DMS53 treated with DMSO at 0.1 percent for 48 hours (cell line): ENCODE measurements around the gene SLC43A3.

ENCODE experiments used
- DNase-seq: peaks from one replicate; lab custom pipeline; 2025; ENCODE audit not compliant: unreplicated experiment; lab: John Stamatoyannopoulos, UW

SLC43A3 gene

DNA sequence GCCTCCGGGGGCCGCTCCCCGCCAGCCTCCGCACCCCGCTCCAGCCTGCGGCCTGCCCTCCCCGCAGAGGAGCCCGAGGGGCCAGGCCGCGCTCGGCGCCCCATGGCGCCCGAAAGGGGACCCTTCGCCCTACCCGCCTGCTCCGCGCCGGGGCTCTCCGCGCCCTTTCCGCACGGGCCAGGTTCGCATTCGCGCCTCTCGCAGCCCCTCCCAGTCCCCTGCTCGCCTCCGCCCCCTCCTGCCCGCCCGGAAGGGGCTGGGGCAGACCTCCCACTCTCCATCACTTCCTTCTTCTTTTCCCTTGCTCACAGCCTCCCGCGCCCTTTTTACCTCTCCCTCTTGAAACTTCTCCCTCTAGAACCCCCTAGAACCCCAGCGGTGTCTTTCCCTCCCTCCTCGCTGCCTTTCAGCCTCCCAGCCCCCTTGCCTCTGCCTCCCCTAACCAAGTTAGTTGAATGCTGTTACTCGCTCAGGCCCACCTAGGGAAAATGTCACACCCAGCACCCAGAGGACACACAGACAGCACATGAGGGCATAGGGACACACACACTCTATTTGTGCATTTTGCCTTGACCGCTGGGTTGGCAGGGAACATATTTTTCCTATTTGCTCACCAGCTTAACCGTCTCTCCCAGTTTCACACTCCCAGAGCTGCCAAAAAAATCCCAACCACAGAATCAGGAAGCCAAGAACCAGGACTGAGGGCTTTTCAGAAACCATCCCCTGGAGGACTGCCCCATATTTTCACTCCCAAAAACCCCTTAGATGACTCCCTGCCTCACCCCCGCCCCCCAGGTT is at the start of gene SLC43A3:
Gene SLC43A3, minus strand, starts transcription at position 193 of the 798 bp plus-strand sequence. CDS start 949 bp downstream, outside the sequence.
- no peak for DNase-seq

DNA sequence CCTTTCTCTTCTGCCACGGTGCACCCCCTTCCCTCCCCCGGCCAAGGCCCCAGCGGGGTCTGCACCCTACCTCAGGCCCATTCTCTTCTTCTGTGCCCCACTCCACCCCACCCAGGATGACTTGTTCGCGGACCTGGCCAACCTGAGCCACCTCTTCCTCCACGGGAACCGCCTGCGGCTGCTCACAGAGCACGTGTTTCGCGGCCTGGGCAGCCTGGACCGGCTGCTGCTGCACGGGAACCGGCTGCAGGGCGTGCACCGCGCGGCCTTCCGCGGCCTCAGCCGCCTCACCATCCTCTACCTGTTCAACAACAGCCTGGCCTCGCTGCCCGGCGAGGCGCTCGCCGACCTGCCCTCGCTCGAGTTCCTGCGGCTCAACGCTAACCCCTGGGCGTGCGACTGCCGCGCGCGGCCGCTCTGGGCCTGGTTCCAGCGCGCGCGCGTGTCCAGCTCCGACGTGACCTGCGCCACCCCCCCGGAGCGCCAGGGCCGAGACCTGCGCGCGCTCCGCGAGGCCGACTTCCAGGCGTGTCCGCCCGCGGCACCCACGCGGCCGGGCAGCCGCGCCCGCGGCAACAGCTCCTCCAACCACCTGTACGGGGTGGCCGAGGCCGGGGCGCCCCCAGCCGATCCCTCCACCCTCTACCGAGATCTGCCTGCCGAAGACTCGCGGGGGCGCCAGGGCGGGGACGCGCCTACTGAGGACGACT is 49.3 kb upstream of the SLC43A3 start:
- no peak for DNase-seq

DNA sequence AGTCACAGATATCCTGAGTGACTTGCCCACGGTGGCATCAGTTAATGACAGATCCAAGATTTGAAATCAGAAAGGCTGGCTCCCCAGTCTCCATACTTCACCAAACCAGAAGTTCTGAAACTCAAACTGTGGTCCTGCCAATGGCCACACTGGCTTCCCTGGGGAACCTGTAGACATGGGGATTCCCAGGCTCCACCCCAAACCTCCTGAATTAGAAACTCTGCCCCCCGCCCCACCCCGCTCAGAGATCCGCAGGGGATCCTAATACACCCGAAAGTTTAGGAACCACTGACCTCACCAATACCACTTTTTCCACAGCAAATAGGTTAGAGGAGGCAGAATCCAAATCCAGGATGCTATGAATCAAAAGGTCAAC is 48.7 kb upstream of the SLC43A3 start:
- no peak for DNase-seq

- no peak for DNase-seq
These were observed 48.3 kb upstream of the SLC43A3 start for GRCh38 chr11:57475191-57475590.

- no peak for DNase-seq
These were observed 47.8 kb upstream of the SLC43A3 start for GRCh38 chr11:57474803-57475115.

DNA sequence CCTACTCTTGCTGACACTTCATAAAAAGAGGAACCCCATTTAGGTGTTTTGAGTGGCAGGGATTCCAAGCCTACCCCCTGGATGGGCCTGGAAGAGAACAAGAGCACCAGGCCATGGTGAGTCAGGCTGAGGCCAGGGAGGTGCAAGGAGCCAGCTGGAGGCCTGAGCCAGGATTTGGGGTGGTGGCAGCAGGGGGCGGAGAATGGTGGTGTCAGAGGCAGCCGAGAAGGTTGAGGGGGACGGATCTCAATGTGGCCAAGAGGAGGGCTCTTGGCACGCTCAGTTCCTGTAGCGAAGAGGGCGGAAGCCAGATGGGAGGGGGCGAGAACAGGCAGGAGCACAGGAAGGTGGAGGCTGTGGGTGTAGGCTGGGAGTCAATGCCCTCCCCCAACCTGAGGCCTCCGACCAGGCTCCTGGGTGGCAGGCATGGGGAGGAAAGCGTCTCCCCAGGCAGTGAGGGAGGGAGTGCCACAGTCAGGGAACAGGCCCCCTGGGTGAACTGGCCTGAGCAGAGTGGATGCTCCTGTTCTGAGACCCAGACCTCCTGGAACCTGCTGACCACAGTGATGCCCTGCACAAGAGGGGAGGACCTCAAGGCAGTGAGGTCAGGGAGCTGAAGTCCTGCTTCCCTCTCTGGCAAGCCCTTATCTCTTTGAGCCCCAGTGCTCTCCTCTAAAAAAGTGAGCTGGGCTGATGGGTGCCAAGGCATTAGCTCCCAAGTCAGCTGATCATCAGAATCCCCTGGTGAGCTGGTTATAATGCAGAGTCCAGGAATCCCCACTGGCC is 47.3 kb upstream of the SLC43A3 start:
- no peak for DNase-seq

- no peak for DNase-seq
These were observed 46.4 kb upstream of the SLC43A3 start for GRCh38 chr11:57473285-57473841.

DNA sequence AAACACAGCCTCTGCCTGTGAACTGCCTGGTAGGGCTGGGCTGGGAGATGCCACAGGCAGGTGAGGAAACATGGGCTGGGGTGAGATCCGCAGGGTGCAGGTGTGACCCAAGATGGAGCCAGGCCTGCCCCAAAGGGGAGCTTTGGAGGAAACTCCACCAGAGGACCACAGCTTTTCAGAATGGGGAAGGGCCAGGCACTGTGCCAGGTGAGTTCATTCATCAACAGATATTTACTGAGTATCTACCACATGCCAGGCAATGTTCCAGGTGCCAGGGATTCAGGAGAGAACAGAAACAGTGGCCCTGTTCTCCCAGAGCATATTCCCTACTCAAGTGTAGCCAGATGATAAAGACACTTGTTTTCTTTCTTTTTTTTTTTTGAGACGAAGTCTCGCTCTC is 44.6 kb upstream of the SLC43A3 start:
- no peak for DNase-seq

DNA sequence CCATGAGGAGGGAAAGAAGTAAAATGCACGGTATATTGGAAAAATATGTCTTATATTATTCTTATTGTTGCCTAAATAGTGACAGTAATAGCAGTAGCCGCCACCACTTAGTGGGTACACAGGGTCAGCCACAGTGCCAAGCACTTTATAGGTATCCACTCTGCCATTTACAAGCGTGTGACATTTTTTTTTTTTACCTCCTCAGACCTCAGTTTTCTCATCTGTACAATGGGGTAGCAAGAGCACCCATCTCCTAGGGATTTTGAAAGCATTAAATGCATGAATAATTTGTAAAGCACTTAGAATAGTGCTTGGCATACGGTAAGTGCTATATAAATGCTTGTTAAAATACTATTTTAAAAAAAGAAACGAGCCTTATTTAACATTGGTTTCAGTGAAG is 42.3 kb upstream of the SLC43A3 start:
- no peak for DNase-seq

DNA sequence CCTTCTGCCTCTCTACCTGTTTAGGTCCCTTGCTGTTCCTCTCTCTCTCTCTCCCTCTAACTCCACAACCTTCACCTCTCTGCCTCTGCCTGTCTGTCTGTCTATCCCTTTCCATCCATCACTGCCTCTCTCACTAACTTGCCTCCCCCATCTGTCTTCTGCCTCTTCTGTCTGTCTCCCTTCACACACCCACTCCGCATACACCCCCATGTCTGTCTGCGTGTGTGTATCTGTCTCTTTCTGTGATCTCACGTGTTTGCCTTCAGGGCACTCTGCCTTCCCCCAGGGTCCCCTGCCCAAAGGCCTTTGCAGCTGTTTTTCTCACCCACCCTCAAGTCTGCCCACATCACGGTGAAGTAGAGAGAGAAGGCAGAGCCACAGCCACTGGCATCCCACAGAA is 41.4 kb upstream of the SLC43A3 start:
- DNase-seq, result no peak

DNA sequence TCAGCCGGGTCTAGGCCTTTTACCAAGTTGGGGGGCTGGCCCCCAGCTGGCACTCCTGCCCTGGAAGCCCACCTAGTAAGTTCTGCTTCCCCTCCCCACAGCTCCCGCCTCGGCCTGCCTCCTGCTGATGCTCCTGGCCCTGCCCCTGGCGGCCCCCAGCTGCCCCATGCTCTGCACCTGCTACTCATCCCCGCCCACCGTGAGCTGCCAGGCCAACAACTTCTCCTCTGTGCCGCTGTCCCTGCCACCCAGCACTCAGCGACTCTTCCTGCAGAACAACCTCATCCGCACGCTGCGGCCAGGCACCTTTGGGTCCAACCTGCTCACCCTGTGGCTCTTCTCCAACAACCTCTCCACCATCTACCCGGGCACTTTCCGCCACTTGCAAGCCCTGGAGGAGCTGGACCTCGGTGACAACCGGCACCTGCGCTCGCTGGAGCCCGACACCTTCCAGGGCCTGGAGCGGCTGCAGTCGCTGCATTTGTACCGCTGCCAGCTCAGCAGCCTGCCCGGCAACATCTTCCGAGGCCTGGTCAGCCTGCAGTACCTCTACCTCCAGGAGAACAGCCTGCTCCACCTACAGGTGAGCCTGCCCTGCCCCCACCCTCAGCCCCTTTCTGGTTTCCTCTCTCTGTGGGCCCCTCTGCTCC is 40.7 kb upstream of the SLC43A3 start:
- no peak for DNase-seq

GRCh38 chr11:57466680-57467079 is 39.8 kb upstream of the SLC43A3 start:
- no peak for DNase-seq

DNA sequence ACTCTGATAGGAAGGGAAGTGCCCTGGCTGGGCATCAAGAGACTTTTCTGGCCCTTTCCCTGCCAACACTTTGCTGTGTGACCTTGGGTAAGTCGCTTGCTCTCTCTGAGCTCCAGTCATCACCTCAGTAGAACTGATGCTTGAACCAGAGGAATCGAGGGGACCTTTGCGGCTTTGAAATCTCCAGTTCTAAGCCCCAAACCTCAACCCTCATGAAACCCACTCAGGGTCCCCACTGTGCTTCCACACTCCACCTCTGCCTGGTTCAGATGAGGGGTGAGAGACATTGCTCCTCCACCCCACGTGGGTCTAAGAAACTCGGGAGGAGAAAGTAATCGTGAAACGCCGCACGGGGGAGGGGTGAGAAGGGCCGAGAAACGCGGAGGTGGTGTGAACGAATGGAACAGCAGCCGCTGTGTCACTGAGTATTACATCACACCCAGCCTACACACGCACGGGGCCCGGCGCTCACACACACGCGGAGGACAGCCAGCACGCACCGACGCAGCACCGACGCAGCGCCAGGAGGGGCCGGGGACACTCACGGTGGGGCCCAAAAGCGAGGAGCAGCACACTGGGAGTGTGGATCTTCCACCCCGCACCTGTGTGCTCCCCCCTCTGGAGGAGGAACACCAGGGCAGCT is 37.7 kb upstream of the SLC43A3 start:
- DNase-seq, result no peak

- no peak for DNase-seq
These were observed 37.0 kb upstream of the SLC43A3 start for GRCh38 chr11:57463671-57464538.

- no peak for DNase-seq
These were observed 35.7 kb upstream of the SLC43A3 start for GRCh38 chr11:57462597-57462996.

DNA sequence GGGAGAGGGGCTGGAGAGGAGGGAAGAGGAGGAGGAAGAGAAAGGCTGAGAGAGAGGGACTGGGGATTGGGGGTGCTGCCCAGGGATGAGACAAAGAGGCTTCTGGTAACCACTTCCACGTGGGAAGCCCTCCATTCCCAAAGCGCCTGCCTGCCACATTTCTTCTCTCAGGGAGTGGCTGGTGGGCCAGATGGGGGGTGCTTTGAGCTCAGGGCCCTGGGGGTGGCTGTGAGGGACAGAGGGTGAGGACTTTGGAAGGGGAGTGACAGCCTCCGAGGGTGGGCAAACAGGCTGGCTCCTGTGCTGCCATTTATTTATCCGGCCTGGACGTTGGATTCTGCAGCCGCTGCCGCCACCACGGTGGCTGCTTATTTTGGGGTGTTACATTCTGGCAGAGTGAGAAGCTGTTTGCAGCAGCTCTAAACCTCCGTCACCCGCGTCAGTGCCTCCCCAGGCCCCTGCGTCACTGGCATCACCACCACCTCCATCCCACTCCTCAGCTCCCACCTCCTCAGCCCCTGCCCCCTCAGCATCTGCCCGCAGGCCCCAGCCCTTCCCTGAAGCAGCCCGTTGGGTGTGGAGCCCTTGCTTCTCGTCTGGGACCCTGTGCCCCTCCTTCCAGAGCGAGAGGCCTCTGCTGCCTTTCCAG is 35.0 kb upstream of the SLC43A3 start:
- DNase-seq, result no peak

GRCh38 chr11:57460758-57461749 is 34.1 kb upstream of the SLC43A3 start:
- no peak for DNase-seq
